ENCODE results near the gene MAGI3.
"Not testable (repeated sequence)": the region's sequence is repeated elsewhere in the genome, so short reads cannot be mapped to it uniquely, and the experiment has no call there.

The MAGI3 gene

GRCh38 chr1:113683384-113684152 is 293.3 kb downstream of the MAGI3 start:
- DNase-seq (ENCODE audit: low read depth in 1 of 2, low spot score in 1 of 2): no peak

- no peak for DNase-seq (ENCODE audit: low read depth in 1 of 2, low spot score in 1 of 2)
These were observed 293.8 kb downstream of the MAGI3 start for GRCh38 chr1:113684153-113684541.

DNA sequence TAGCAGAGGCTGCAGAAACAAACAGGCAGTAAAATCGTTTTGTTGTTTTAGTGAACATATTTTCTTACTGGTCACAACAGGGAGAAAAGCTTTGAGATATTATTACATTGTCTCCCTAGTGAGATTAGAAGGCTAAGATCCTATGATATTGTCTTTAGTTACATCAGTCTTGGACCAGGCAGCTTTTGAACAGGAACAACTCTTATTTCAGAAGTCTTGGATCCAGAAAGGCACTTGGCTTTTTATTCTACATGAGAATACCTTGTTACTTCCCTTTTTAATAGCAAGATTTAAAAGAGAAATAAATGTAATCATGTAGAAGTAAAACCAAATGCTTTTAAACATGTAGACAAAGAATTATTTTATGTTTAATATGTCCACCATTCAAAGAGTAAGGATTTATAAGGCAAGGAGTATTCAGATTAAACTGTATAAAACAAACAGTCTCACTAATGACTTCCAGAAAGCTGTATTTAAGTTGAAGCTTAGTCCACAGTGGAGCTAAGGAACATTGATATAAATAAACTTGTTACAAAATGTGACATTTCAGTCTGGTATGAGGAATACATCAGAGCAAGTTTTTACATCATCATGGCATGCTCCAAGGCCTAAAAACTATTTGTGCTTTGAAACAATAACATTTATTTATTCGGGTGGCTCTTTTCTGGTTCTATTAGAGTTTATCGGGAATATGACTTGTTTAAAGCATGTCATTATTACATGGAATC is 296.7 kb downstream of the MAGI3 start:
- no peak for DNase-seq (ENCODE audit: low read depth in 1 of 2, low spot score in 1 of 2)

- DNase-seq (ENCODE audit: low read depth in 1 of 2, low spot score in 1 of 2): no peak
These were observed 300.9 kb downstream of the MAGI3 start for GRCh38 chr1:113691184-113691583.

DNA sequence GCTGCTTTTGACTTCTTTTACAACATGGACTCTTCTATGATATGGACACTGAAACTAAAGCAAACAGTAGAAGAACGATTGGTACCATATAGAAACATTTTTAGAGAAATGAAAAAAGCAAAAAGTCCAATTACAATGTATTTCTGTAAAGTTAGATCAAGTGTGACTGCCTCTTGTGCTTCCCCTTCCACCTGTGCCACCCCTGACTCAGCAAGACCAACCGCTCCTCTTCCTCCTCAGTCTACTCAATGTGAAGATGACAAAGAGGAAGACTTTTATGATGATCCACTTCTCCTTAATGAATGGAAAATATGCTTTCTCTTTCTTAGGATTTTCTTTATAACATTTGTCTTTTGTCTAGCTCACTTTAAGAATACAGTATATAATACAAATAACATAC is 302.0 kb downstream of the MAGI3 start:
- DNase-seq (ENCODE audit: low read depth in 1 of 2, low spot score in 1 of 2): no peak

- DNase-seq (ENCODE audit: low read depth in 1 of 2, low spot score in 1 of 2): no peak
These were observed 302.6 kb downstream of the MAGI3 start for GRCh38 chr1:113692824-113693431.

- DNase-seq (ENCODE audit: low read depth in 1 of 2, low spot score in 1 of 2): no peak
These were observed 304.6 kb downstream of the MAGI3 start for GRCh38 chr1:113694910-113695309.

GRCh38 chr1:113701429-113701828 is 311.1 kb downstream of the MAGI3 start:
- no peak for DNase-seq (ENCODE audit: low read depth in 1 of 2, low spot score in 1 of 2)

- no peak for DNase-seq (ENCODE audit: low read depth in 1 of 2, low spot score in 1 of 2)
These were observed 324.4 kb downstream of the MAGI3 start for GRCh38 chr1:113714606-113715269.

GRCh38 chr1:113717506-113717905 is 327.2 kb downstream of the MAGI3 start:
- DNase-seq (ENCODE audit: low read depth in 1 of 2, low spot score in 1 of 2): not testable (repeated sequence)

GRCh38 chr1:113718621-113719020 is 328.3 kb downstream of the MAGI3 start:
- not testable (repeated sequence) for DNase-seq (ENCODE audit: low read depth in 1 of 2, low spot score in 1 of 2)

DNA sequence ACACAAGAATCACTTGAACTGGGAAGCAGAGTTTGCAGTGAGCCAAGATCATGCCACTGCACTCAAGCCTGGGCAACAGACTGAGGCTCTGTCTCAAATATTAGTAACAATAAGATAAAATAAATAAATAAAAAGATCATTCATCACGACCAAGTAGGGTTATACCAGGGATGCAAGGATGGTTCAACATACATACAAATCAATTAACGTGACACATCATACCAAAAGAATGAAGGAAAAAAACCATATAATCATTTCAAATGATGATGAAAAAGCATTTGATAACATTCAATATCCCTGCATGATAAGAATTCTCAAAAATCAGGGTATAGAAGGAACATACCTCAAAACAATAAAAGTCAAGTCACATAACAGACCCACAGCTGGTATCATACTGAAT is 330.7 kb downstream of the MAGI3 start:
- no peak for DNase-seq (ENCODE audit: low read depth in 1 of 2, low spot score in 1 of 2)

GRCh38 chr1:113732802-113733201 is 342.5 kb downstream of the MAGI3 start:
- DNase-seq (ENCODE audit: low read depth in 1 of 2, low spot score in 1 of 2): no peak

DNA sequence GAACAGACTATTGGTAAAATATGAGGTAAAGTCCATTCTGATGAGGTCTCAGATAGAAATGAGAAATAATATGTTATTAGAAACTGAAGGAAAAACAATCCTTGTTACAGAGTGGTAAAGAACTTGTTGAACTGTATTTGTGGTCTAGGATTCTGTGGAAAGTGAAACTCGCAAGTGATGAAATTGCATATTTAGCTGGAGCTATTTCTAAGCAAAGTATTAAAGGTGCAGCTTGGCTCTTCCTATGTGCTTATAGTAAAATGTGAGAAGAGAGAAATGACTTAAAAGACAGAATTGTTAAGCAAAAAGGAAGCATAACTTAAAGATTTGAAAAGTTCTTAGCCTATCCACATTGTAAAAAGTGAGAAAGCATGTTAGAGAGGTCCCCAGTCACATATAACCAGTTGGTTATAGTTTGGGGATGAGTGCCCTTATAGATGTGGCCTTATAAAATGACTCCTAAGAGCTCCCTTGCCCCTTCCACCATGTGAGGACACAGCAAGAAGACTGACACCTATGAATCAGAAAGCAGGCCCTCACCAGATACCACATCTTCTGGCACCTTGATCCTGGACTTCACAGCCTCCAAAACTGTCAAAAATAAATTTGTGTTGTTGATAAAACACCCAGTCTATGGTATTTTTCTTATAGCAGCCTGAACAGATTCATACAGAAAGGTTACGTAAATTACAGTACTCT is 344.2 kb downstream of the MAGI3 start:
- DNase-seq (ENCODE audit: low read depth in 1 of 2, low spot score in 1 of 2): no peak

Data from activated CD4-positive, alpha-beta T cell treated with anti-CD3 and anti-CD28 coated beads, Interleukin-2, amount 50 U/mL, for 24 hours (primary cell).